Stimulated activated CD8-positive, alpha-beta memory T cell treated with anti-CD3 and anti-CD28 coated beads, Interleukin-7, amount 100 ng/mL, for 4 hours (primary cell): Measurements from ENCODE around the gene TMEM154.
"Not testable (repeated sequence)": the region's sequence is repeated elsewhere in the genome, so short reads cannot be mapped to it uniquely, and the experiment has no call there.

Experiments
- DNase-seq, 2 donors: peaks; one replicate each; pipeline ENCODE4 v3.0.0-alpha.2; 2020; ENCODE audit warnings: low read depth in 2 of 2

Gene TMEM154

DNA sequence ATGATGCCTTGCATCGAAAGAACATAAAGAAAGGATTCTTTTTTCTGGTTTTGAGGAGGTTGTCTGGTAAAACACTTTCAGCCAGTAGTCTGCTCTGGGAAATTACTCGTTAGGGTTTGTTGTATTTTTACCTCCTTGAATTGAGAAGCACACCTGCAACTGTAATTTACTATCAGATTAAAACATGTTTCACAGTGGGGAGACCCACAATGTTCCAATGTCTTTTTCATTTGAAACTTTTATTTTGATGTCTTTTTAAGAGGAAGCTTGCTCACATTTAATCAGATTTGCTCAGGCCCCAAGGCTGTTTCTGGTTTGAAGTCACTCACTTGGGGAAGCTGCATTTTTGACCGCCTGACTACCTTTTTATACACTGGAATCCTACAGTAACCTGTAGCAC is 12.0 kb downstream of the TMEM154 start:
- DNase-seq, result no peak

DNA sequence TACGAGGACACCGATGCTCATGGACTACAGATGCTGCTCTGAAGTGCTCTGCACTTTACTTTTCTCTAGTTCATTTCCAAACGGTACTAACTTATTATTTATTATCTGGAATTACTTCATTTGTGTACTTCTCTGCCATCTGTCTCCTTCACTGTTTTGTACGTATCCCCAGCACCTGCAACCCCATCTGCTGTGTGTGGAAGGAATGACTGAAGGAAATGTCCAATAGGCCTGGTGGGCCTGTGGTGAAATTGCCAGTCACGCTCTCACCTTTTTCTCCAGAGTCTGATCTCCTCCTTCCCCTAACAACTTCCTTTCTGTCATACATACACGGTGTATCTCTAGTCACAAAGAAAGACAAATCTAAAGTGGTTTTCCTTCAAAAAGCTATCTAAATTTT is 12.9 kb downstream of the TMEM154 start:
- no peak for DNase-seq

GRCh38 chr4:152665691-152666395 is 14.0 kb downstream of the TMEM154 start:
- no peak for DNase-seq

DNA sequence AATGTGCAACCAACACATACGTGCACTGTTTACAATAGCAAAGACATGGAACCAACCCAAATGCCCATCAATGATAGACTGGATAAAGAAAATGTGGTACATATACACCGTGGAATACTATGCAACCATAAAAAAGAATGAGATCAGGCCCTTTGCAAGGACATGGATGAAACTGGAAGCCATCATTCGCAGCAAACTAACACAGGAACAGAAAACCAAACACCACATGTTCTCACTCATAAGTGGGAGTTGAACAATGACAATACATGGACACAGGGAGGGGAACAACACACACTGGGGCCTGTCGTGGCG is 15.8 kb downstream of the TMEM154 start:
- not testable (repeated sequence) for DNase-seq

DNA sequence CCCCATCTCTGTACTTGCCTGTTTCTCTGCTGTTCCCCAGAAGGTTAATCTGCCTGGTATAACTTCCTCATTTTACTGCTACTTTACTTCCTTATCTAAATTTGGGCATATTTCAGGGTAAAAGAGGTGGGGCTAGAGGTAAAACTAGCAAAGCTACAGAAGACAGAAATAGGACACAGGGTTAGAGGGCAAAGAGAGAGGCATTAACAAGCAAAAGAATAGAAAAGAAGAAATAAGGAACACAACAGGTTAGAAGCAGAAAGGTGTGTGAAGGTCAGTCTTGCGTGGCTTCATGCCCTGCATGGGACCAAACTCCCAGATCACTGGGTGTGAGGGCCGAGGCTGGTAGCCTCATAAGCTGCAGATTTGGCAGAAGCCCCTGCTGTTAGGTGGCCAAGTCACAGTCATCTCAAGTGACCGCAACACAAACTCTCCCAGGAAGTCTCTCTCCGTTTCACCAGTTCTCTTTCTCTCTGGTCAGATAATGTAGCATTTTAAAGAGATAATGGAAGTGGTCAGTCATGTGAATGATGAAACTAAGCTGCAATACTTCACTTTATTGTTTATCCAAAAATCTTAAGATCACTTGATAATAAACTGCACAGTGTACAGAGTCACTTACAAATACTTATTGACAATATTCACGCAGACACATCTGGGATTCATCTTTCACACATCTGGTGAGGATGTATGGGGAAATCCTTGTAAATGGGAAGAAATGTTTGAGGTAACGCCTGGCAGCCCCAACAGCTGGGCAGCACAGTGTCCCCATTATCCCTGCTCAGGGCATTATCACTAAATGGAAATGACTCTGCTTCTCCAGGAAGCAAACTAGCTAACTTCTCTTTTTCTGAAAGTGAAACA is 16.4 kb downstream of the TMEM154 start:
- no peak for DNase-seq

- no peak for DNase-seq
Measured at GRCh38 chr4:152661649-152662048, 18.1 kb downstream of the TMEM154 start.

DNA sequence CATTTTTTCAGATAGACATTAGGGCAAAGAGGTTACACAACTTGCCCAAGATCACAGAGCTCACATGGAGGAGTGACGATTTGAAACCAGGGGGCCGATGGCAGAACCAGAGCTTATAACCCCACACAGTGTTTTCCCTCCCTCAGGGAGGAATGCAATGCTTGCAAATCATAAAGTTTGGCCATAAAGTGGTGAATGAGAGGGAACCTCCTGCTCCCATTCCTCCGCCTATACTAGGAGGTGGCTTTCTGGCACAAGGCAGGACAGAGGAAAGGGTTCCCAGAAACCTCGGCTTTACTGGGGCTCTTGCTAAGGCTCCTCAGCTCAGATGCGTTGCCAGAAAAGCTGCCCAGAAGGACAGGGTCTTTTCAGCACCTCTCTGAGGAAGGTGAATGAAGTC is 19.3 kb downstream of the TMEM154 start:
- no peak for DNase-seq

DNA sequence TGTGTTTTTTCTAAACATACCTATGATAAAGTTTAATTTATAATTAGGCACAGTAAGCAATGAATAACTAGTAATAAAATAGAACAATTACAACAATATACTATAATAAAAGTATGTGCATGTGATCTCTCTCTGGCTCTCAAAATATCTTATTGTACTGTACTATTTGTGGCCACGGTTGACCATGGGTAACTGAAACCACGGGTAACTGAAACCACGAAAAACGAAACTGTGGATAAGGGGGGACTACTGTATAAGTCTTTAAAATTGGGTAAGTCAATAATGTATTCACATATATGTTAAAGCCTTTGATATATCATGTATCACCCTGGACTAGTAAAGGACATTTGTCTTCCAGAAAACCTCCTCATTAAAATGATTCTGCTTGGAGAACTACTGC is 20.0 kb downstream of the TMEM154 start:
- no peak for DNase-seq

GRCh38 chr4:152657657-152658056 is 22.1 kb downstream of the TMEM154 start:
- DNase-seq, result no peak

DNA sequence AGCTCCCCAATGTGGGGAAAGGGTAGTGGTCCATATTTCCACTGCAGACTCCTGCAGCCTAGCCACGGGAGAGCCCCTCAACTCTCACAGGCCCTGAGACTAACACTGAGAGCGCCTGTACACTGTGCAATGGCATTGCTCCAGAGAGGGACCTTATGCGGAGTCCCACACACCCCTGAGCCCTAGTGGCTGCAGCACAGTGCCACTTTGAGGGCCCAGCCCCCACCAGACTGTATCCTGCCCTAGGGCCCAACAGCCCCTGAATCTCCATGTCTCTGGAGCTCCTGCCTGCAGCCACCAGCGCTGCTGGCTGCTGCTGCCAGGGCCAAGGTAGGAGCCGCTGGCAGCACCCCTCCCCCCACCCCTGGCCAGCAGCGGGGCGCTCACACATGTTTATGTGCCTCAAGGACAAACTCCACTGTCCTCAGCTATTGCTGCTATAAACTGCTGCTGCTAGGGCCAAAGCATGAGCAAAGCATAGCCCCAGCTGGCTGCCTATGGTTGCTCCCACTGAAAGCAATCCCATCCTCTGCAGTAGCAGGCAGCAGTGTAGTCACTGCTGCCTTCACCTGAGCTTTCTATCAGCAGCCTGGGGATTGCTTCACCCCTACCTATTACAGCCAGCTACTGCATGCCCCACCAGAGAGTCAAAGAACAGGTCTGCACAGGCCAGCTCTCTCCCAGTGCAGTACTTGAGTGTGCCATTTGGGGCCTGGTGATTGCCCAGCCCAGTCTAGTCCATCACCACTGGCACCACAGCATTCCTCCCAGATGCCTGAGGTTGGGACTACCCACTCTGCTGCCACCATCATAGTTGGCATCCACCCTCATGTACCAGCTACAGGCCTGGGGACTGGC is 24.3 kb downstream of the TMEM154 start:
- no peak for DNase-seq

GRCh38 chr4:152652102-152652501 is 27.7 kb downstream of the TMEM154 start:
- DNase-seq, result no peak

DNA sequence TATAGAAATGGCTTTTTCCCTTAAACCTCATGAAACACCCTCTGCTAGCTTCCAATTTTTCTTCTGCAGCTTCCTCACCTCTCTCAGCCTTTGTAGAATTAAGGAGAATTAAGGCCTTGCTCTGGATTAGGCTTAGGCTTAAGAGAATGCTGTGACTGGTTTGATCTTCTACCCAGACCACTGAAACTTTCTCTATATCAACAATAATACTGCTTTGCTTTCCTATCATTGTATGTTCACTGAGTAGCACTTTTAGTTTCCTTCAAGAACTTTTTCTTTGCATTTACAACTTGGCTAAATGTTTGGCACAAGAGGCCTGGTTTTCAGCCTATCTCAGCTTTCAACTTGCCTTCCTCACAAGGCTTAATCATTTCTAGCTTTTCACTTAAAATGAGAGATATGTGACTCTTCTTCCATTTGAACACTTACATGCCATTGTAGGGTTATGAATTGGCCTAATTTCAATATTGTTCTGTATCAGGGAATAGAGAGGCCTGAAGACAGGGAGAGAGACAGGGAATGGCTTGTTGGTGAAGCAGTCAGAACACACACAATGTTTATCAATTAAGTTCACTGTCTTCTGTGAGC is 28.2 kb downstream of the TMEM154 start:
- no peak for DNase-seq

DNA sequence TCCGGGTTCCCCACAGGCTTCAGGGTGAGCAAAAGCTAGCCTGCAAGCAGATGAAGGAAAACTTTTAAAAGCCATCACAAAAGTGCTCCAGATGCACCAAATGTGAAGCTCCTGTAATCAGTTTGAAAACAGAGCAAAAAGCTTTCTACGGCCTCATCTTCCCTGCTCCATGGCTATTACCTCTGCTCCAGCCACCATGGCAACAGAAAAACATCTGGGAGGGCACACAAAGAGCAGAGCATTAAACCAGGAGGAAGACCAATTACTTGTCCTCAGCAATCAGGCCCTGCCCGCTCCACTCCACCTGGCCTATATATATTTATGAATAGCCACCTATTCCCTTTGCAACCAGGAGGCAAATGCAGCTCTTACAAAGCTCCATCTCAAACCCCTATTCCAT is 33.6 kb downstream of the TMEM154 start:
- DNase-seq, result no peak

- no peak for DNase-seq
Measured at GRCh38 chr4:152644130-152644529, 35.7 kb downstream of the TMEM154 start.

GRCh38 chr4:152643153-152644035 is 36.4 kb downstream of the TMEM154 start:
- DNase-seq, result no peak

DNA sequence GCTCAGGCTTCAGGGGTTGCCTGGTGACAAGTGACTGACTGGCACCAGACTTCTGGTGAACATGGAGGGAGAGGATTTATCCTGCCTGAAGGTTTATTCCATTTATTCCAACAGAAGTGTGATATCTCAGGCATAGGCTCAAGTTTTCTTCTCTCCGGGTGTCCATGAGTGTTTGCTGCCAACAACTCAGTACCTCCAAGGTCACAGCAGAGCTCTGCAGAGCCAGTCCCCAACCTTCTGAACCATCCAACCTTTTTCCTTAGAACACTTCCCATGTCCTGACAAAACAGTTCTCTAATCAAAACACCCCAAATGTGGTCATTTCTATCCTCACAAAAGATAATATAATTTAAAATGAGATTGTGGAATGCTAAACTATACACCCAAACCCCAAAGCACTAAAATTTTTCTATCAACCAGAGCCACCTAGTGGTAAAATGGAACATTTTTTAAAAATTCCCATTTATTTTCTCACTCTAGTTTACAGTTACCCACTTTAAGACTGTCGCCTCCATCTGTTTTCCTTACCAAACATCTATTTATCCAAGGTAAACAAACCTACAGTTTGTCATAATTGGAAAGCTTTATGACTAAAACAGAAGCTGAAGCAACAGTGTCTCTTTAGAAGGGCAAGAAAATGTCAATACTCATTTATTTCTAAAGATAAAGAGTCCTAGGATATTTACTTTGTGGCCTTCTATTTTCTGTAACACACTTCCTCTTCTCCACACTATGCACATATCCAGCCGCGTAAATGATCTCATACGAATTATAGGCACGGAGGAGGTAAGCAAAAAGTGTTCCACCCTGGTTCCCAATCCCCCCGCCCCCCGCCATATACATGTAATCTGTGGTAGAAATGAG is 39.5 kb downstream of the TMEM154 start:
- DNase-seq, result no peak

- DNase-seq, result no peak
Measured at GRCh38 chr4:152635851-152636250, 43.9 kb downstream of the TMEM154 start.

GRCh38 chr4:152634110-152634760 is 45.6 kb downstream of the TMEM154 start:
- DNase-seq, result no peak

DNA sequence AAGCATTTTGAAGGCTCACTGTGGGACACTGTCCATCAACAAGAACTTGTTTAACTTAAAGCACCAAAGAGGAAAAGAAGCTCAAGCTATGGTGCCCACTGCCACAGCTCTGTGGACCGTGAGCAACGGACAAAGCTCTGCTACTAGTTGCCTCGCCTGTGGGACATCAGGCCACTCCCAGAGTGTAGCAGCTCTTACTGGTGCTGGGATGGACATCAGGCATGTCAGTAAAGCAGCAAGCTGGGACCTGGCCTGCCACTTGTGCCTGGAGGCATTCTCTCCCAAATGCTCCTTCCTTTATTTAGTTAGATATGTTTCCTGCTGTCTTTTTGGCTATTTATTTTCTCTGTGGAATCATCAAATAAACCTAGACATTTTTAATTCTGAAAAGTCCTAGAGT is 46.7 kb downstream of the TMEM154 start:
- no peak for DNase-seq

DNA sequence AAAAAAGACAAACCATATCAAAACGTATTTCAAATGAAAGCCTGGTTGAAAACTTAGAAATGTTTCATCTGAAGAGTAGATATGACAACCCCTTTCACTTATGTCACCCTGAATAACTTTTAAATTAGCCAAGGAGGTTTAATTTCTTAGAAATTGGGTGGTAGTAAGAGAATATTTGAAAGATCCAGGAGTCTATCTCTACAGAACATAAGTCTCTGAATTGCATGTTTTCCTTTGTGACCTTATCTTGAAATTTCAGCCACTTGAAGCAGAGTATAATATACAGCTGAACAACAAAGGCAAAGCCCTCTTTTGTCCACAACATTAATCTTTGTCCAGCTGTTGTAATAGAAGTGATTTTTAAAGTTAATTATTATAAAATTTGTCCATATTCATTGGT is 49.5 kb downstream of the TMEM154 start:
- no peak for DNase-seq
